ENCODE results near the gene MICAL2.

MICAL2 gene

DNA sequence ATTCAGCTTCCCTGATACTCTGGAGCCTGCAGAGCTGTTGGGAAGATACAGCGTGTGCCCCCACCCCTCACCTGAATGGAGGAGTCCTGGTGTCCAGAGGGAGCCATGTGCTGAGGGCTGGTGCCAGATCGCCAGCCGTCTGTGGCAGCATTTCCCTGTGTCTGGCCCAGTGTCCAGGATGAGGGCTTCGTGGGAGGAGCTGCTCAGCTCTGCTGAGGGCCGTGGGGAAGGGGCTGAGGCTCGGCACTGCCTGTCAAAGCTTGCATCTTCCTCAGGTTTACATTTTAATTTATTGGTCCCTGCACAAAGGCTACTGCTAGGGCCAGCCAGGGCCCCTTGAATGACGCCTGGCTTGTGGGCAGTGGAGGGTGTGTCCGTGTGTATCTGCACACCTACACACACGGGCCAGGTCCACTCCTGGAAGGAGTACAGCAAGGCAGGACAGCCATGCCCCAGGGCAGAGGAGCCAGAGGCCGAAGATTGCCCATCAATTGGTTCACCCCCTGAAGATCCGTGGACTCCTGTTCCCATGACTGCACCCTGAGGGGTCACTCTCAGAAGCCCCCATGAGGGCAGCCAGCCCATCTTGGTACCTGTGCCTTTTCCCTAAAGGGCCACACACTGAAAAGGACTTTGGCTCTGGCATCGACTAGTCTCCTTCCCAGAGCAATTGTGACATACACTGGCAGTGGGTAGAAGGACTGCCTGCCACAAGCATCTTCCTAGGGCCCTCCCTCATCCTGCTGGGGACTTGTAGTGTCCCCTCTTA is 159.2 kb downstream of the MICAL2 start:
- H3K27ac ChIP-seq = no peak overlapping the region
- TF ChIP-seq CTCF (IDR thresholded peaks at IDR 0.05) (no peak), ZFX (IDR thresholded peaks at IDR 0.05; ENCODE audit: borderline replicate concordance) (no peak)

DNA sequence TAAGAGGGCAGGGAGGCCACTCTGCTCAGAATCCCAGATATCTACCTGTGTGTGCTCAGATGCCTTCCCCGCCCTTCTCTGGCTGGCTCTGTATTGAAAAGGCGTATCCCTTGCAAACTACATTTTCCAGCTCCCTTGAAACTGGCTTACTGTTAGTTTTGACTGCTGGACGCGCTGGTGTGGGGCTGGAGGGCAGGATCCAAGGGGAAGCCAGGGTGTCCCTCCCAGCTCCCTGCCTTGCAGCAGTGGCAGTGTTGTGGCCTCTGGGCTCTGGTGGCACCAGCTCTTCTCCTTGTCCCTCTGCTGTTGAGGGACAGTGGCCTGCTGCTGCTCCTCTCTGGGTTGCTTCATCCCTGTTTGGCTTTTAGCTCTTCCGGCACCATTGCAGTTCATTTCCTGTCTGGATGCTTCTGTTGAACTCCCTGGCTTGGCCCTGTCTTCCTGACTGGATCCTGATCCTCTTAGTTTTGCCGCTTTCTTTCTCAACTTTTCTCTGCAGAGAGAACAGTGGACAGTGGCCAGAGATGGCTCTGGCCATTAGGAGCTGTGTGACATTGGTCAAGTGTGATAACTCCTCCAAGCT is 159.9 kb downstream of the MICAL2 start:
- no peak for TF ChIP-seq ZFX (IDR thresholded peaks at IDR 0.05; ENCODE audit: borderline replicate concordance)
- no peak for TF ChIP-seq CTCF (IDR thresholded peaks at IDR 0.05)
- H3K27ac ChIP-seq = no peak overlapping the region

GRCh38 chr11:12270817-12271216 is 160.4 kb downstream of the MICAL2 start:
- no peak for TF ChIP-seq CTCF (IDR thresholded peaks at IDR 0.05)
- TF ChIP-seq ZFX (IDR thresholded peaks at IDR 0.05; ENCODE audit: borderline replicate concordance) = no peak
- H3K27ac ChIP-seq = no peak overlapping the region

DNA sequence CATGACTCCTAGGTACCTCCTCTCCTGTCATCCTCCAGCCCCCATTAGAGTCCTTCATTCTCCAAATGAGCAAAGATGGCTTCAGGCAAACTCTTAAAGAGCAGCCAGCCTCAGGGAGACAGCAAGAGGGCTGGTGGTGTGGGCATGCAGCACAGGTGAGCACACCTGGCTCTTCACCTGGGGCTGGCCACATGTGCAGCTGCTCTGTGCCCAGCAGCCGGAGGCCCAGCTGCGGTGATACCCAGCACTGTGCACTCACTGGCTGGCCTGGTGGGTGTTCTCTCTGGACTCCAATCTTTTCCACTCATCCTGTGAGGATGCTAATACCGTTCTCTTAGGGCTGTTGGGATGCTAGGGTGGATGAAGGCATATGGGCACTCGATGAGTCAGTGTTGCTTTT is 160.9 kb downstream of the MICAL2 start:
- TF ChIP-seq CTCF (IDR thresholded peaks at IDR 0.05) = no peak
- no peak for TF ChIP-seq ZFX (IDR thresholded peaks at IDR 0.05; ENCODE audit: borderline replicate concordance)

DNA sequence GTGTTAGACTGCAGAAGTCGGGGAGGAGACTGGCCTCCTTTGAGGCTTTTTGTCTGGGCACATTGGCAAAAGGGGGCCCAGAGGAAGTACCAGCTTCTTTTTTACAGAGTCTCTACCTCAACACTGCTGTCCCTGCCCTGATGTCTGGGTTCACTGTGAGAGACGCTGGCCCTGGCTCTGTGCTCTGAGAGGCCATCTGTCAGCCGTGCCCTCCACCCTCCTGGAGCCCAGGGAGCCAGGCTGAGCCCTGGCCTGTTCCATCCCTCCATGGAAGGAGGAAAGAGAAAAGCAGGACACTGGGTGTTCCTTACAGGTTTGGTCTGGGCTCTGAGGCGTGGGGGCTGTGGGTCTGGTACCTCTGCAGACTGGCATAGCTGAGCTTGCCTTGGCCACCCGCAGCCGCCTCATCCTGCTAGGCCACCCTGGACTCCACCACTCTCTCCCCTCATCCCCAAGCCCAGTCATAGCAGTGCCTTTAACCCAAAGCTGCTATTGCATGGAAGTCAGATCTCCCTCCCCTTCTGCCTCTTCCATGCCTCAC is 161.5 kb downstream of the MICAL2 start:
- TF ChIP-seq ZFX (IDR thresholded peaks at IDR 0.05; ENCODE audit: borderline replicate concordance) (no peak), CTCF (IDR thresholded peaks at IDR 0.05) (no peak)
- no peak overlapping the region for H3K27ac ChIP-seq

More for the DNA sequence above, 160.9 kb downstream of the MICAL2 start:
- H3K27ac ChIP-seq = no peak overlapping the region

DNA sequence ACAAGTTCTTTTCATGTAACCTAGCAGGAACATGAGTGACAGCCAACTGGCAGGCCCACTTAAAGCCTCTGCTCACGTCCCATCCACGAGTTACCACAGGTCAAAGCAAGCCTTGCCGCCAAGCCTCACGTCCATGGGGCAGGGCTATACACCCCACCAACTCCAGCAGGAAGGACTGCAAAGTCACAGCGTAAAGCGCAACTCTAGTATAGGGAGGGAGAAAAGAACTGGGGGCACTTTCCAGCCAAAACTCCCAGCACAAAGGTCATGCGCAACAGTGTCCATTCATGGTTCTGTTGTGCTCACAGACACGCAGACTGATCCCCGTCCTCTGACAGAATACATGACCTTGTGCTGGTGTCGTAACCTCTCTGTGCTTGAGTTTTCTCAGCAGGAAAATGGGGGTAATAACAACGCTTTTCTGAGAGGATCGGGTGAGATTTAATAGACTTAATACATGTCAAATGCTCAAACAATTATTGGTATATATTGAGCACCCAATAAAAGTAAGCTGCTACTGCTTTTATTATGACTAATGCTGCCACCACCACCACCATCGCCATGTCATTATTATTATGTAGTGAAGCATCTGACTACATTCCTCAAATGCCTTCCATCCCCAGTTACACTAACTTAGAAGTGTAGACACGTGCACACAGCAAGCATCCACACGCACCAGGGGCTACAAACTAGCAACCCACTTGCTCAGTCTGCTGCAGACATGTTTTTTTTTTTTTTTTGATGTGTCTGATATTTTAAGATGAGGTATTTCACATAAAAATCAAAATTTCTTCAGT is 162.6 kb downstream of the MICAL2 start:
- H3K27ac ChIP-seq = no peak overlapping the region
- no peak for TF ChIP-seq ZFX (IDR thresholded peaks at IDR 0.05; ENCODE audit: borderline replicate concordance)
- TF ChIP-seq CTCF (IDR thresholded peaks at IDR 0.05) = no peak

All from 22Rv1 (cell line).